Astrocyte (in vitro differentiated cells and primary cell): ENCODE measurements around the gene ENG. TPM values are rescaled to one million over a fixed set of nuclear protein-coding genes. Genes with fewer than 3 reads are reported as not detected.

Experiments
- DNase-seq: peaks from one replicate; pipeline ENCODE4 v3.0.0-alpha.2; 2010; ENCODE audit warnings: low read depth
- FAIRE-seq: peaks from 2 replicates; lab custom pipeline; 2011; peaks lifted over from hg19 to GRCh38; lab: Jason Lieb, UNC
- H2AFZ ChIP-seq: 2 replicates; pipeline ENCODE4 v1.6.0; 2012; ENCODE audit warnings: low read depth, low read length, inconsistent platforms
- H3K27ac ChIP-seq: 2 replicates; pipeline ENCODE4 v1.5.1; 2011; ENCODE audit warnings: low read depth, low read length, inconsistent platforms
- H3K27me3 ChIP-seq: 2 replicates; pipeline ENCODE4 v1.6.0; 2011; ENCODE audit warnings: low read length, inconsistent platforms; ENCODE audit not compliant: insufficient read depth
- H3K36me3 ChIP-seq: 2 replicates; pipeline ENCODE4 v1.5.1; 2011; ENCODE audit warnings: low read length, inconsistent platforms; ENCODE audit not compliant: insufficient read depth
- H3K4me1 ChIP-seq: 2 replicates; pipeline ENCODE4 v1.5.1; 2011; ENCODE audit warnings: low read length, inconsistent platforms; ENCODE audit not compliant: insufficient read depth
- H3K4me2 ChIP-seq: 2 replicates; pipeline ENCODE4 v1.6.0; 2012; ENCODE audit warnings: low read length, inconsistent platforms
- H3K4me3 ChIP-seq: 2 replicates; pipeline ENCODE4 v1.5.1; 2011; ENCODE audit warnings: low read depth, mild to moderate bottlenecking, low read length, inconsistent platforms; ENCODE audit not compliant: insufficient read depth
- H3K79me2 ChIP-seq: 2 replicates; pipeline ENCODE4 v1.6.0; 2012; ENCODE audit warnings: mild to moderate bottlenecking, low read length, inconsistent platforms; ENCODE audit not compliant: insufficient read depth
- H3K9ac ChIP-seq: 2 replicates; pipeline ENCODE4 v1.6.0; 2012; ENCODE audit warnings: mild to moderate bottlenecking, low read length, inconsistent platforms
- H3K9me3 ChIP-seq: 2 replicates; pipeline ENCODE4 v1.5.1; 2012; ENCODE audit warnings: low read depth, mild to moderate bottlenecking, low read length, inconsistent platforms; ENCODE audit not compliant: insufficient read depth
- H4K20me1 ChIP-seq: 2 replicates; pipeline ENCODE4 v1.6.0; 2012; ENCODE audit warnings: low read length, inconsistent platforms; ENCODE audit not compliant: insufficient read depth
- H3K27ac Mint-ChIP-seq: one replicate; pipeline ENCODE4 v1.8.0; 2021; ENCODE audit warnings: mild to moderate bottlenecking, mixed read lengths; ENCODE audit not compliant: unreplicated experiment
- H3K27me3 Mint-ChIP-seq: one replicate; pipeline ENCODE4 v1.8.0; 2021; ENCODE audit warnings: low read depth, mixed read lengths; ENCODE audit not compliant: unreplicated experiment
- H3K36me3 Mint-ChIP-seq: one replicate; pipeline ENCODE4 v1.8.0; 2021; ENCODE audit warnings: low read depth, mixed read lengths; ENCODE audit not compliant: unreplicated experiment
- H3K4me1 Mint-ChIP-seq: one replicate; pipeline ENCODE4 v1.8.0; 2021; ENCODE audit warnings: low read depth, mixed read lengths; ENCODE audit not compliant: unreplicated experiment
- H3K4me3 Mint-ChIP-seq: one replicate; pipeline ENCODE4 v1.8.0; 2021; ENCODE audit warnings: mild to moderate bottlenecking, moderate library complexity, mixed read lengths; ENCODE audit not compliant: unreplicated experiment
- H3K9me3 Mint-ChIP-seq: one replicate; pipeline ENCODE4 v1.8.0; 2021; ENCODE audit warnings: mild to moderate bottlenecking, mixed read lengths; ENCODE audit not compliant: unreplicated experiment
- CTCF ChIP-seq: IDR thresholded peaks from 2 replicates; pipeline ENCODE4 v1.5.1; 2011; ENCODE audit warnings: low read depth, mild to moderate bottlenecking, inconsistent platforms, low read length, moderate library complexity; ENCODE audit not compliant: insufficient read depth
- EZH2 ChIP-seq: IDR thresholded peaks from 2 replicates; pipeline ENCODE4 v1.6.1; 2012; ENCODE audit warnings: mild to moderate bottlenecking, low read length, inconsistent platforms; ENCODE audit not compliant: insufficient read depth
- total RNA-seq: library from RNA; stranded (reverse); gene quantifications from 2 replicates; pipeline ENCODE4 v1.2.1, GENCODE V29; 2021

ENG gene
- total RNA-seq, 1 donor from 2014 or later: 1.2 TPM

- Mint-ChIP-seq H3K4me1 (peaks cover 11% of the 10 kb centered on the region), H3K27me3 (no peaks in the 10 kb centered on the region), H3K36me3 (peaks cover 37% of the 10 kb centered on the region), H3K27ac (no peak overlapping the region), H3K9me3 (no peaks in the 10 kb centered on the region), H3K4me3 (peak overlapping the region; percentile 60)
- no peak overlapping the region for H3K4me3 ChIP-seq
- peak overlapping the region; percentile 46 for H3K27ac ChIP-seq
- H4K20me1 ChIP-seq: peaks cover 38% of the 10 kb centered on the region
- peak overlapping the region; percentile 83 for H3K4me2 ChIP-seq
- H3K36me3 ChIP-seq: peaks cover 36% of the 10 kb centered on the region
- peaks cover 24% of the 10 kb centered on the region for H3K4me1 ChIP-seq
- no peak for FAIRE-seq
- peaks cover 31% of the 10 kb centered on the region for H3K79me2 ChIP-seq
- H2AFZ ChIP-seq: no peak overlapping the region
- TF ChIP-seq EZH2 (no peak), CTCF (no peak)
- peak overlapping the region; percentile 24 for H3K9ac ChIP-seq
- peak; percentile 52 for DNase-seq
- H3K27me3 ChIP-seq: no peaks in the 10 kb centered on the region
- peaks cover 13% of the 10 kb centered on the region for H3K9me3 ChIP-seq
Observed at GRCh38 chr9:127897193-127897692, 42.8 kb upstream of the ENG start.

DNA sequence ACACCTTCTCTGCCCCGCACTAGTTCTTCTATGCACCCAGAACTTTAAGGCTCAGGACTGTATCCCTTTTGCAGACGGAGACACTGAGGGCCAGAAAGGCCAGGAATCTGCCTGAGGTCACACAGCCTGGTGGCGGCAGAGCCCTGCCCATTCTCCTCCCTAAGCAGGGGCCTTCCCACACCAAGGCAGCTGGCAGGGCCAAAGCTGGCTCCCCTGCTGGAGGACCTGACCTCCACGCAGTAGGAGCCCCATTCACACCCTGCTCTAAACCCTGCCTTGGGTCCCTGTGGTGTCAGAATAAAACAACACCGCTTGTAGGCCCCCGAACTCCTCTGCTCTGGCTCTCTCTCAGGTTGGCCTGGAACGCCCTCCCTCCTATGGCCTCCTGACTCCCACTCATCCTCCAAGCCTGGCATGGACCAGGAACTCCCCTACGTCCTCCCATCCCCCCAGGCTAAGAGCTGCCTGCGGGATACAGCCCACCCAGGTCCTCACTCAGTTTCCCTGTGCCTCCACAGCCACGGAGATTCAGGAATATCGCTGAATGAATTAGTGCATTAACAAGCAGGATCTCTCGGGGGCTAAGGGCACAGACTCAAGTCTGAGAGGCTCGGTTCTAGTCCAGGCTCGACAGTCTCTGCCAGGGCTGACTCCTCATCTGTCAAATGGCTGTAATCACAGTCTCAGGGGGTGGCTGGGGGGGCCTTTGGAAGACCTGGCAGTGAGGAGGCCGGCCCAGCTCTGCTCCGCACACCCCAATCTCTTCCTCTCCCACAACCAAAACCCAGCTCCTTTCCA is 42.1 kb upstream of the ENG start:
- no peak overlapping the region for H2AFZ ChIP-seq
- H3K36me3 ChIP-seq: peaks cover 36% of the 10 kb centered on the region
- no peaks in the 10 kb centered on the region for H3K27me3 Mint-ChIP-seq
- H3K27ac ChIP-seq: no peak overlapping the region
- H3K9me3 ChIP-seq: peaks cover 13% of the 10 kb centered on the region
- no peak for TF ChIP-seq CTCF
- TF ChIP-seq EZH2: no peak
- no peak overlapping the region for H3K27ac Mint-ChIP-seq
- peaks cover 38% of the 10 kb centered on the region for H4K20me1 ChIP-seq
- peaks cover 24% of the 10 kb centered on the region for H3K4me1 ChIP-seq
- peaks cover 13% of the 10 kb centered on the region for H3K4me1 Mint-ChIP-seq
- peaks cover 31% of the 10 kb centered on the region for H3K79me2 ChIP-seq
- peaks cover 37% of the 10 kb centered on the region for H3K36me3 Mint-ChIP-seq
- no peak overlapping the region for H3K9ac ChIP-seq
- no peak for FAIRE-seq
- no peak overlapping the region for H3K4me3 Mint-ChIP-seq
- H3K4me3 ChIP-seq: no peak overlapping the region
- no peaks in the 10 kb centered on the region for H3K27me3 ChIP-seq
- no peak for DNase-seq
- H3K9me3 Mint-ChIP-seq: no peaks in the 10 kb centered on the region
- peak overlapping the region; percentile 83 for H3K4me2 ChIP-seq

- no peak for FAIRE-seq
- no peak overlapping the region for H3K27ac Mint-ChIP-seq
- peaks cover 31% of the 10 kb centered on the region for H3K79me2 ChIP-seq
- H3K4me1 ChIP-seq: peaks cover 24% of the 10 kb centered on the region
- no peak for DNase-seq
- no peak overlapping the region for H3K4me3 Mint-ChIP-seq
- TF ChIP-seq CTCF: no peak
- TF ChIP-seq EZH2: no peak
- no peaks in the 10 kb centered on the region for H3K27me3 Mint-ChIP-seq
- peaks cover 42% of the 10 kb centered on the region for H4K20me1 ChIP-seq
- H2AFZ ChIP-seq: no peak overlapping the region
- no peak overlapping the region for H3K9ac ChIP-seq
- H3K9me3 ChIP-seq: peaks cover 13% of the 10 kb centered on the region
- no peak overlapping the region for H3K27ac ChIP-seq
- H3K9me3 Mint-ChIP-seq: no peaks in the 10 kb centered on the region
- H3K4me3 ChIP-seq: no peak overlapping the region
- H3K4me2 ChIP-seq: no peak overlapping the region
- H3K36me3 Mint-ChIP-seq: peaks cover 39% of the 10 kb centered on the region
- peaks cover 40% of the 10 kb centered on the region for H3K36me3 ChIP-seq
- peaks cover 13% of the 10 kb centered on the region for H3K4me1 Mint-ChIP-seq
- no peaks in the 10 kb centered on the region for H3K27me3 ChIP-seq
Observed at GRCh38 chr9:127895811-127896210, 41.4 kb upstream of the ENG start.
